Osteoblast (primary cell): ENCODE measurements around the gene PGAP1. TPM values are rescaled to one million over a fixed set of nuclear protein-coding genes. Genes with fewer than 3 reads are reported as not detected.

Experiments
- DNase-seq: peaks from one replicate; pipeline ENCODE4 v3.0.0; 2011; ENCODE audit warnings: low spot score, mixed read lengths; ENCODE audit not compliant: insufficient read length; ENCODE audit errors: missing footprints
- H2AFZ ChIP-seq: 2 replicates; pipeline ENCODE4 v1.6.0; 2011; ENCODE audit warnings: mild to moderate bottlenecking, low read length
- H3K27ac ChIP-seq: 2 replicates; pipeline ENCODE4 v1.5.1; 2011; ENCODE audit warnings: mild to moderate bottlenecking, low read depth, low read length, moderate library complexity
- H3K27me3 ChIP-seq: 2 replicates; pipeline ENCODE4 v1.6.0; 2012; ENCODE audit warnings: mild to moderate bottlenecking, control low read depth, inconsistent platforms, low read length, moderate library complexity; ENCODE audit not compliant: insufficient read depth
- H3K36me3 ChIP-seq: 2 replicates; pipeline ENCODE4 v1.5.1; 2011; ENCODE audit warnings: mild to moderate bottlenecking, low read length, control low read depth, moderate library complexity; ENCODE audit not compliant: insufficient read depth
- H3K4me1 ChIP-seq: 2 replicates; pipeline ENCODE4 v1.5.1; 2011; ENCODE audit warnings: mild to moderate bottlenecking, low read length, control low read depth, moderate library complexity; ENCODE audit not compliant: insufficient read depth
- H3K4me2 ChIP-seq: 2 replicates; pipeline ENCODE4 v1.6.0; 2011; ENCODE audit warnings: mild to moderate bottlenecking, low read length; ENCODE audit not compliant: insufficient read depth
- H3K4me3 ChIP-seq: fragments of 200-600 bp; sonication (generic); 3 replicates; pipeline ENCODE4 v1.5.1; 2012; ENCODE audit warnings: mild to moderate bottlenecking, low read length, inconsistent platforms; ENCODE audit not compliant: insufficient read depth
- H3K79me2 ChIP-seq: 2 replicates; pipeline ENCODE4 v1.6.0; 2012; ENCODE audit warnings: mild to moderate bottlenecking, low read length, control low read depth, inconsistent platforms; ENCODE audit not compliant: insufficient read depth
- H3K9me3 ChIP-seq: 2 replicates; pipeline ENCODE4 v1.5.1; 2011; ENCODE audit warnings: low read depth, low read length, control low read depth
- H4K20me1 ChIP-seq: 2 replicates; pipeline ENCODE4 v1.6.0; 2012; ENCODE audit warnings: mild to moderate bottlenecking, low read length, control low read depth; ENCODE audit not compliant: insufficient read depth
- CTCF ChIP-seq: IDR thresholded peaks from 2 replicates; pipeline ENCODE4 v1.5.1; 2011; ENCODE audit warnings: mild to moderate bottlenecking, low read depth, low read length, moderate library complexity; ENCODE audit errors: extremely low read depth
- total RNA-seq: library from RNA; depleted of rRNA; stranded (reverse); fragments of >200 nt; gene quantifications from 2 replicates; pipeline ENCODE4 v1.2.3, GENCODE V29; 2012

Gene PGAP1
- total RNA-seq, 1 donor: 7.2 TPM

- no peak overlapping the region for H3K4me3 ChIP-seq
- H3K4me2 ChIP-seq: no peak overlapping the region
- DNase-seq: no peak
- no peaks in the 10 kb centered on the region for H3K79me2 ChIP-seq
- no peaks in the 10 kb centered on the region for H3K9me3 ChIP-seq
- no peaks in the 10 kb centered on the region for H3K36me3 ChIP-seq
- H3K27ac ChIP-seq: no peak overlapping the region
- H3K4me1 ChIP-seq: peaks cover 16% of the 10 kb centered on the region
- no peaks in the 10 kb centered on the region for H3K27me3 ChIP-seq
- peak overlapping the region; percentile 90 for H2AFZ ChIP-seq
- H4K20me1 ChIP-seq: no peaks in the 10 kb centered on the region
- TF ChIP-seq CTCF: no peak
Observed at GRCh38 chr2:196965651-196966050, 39.1 kb upstream of the PGAP1 start.

- H3K79me2 ChIP-seq: no peaks in the 10 kb centered on the region
- H3K4me1 ChIP-seq: peaks cover 16% of the 10 kb centered on the region
- H3K9me3 ChIP-seq: no peaks in the 10 kb centered on the region
- H3K4me2 ChIP-seq: no peak overlapping the region
- H3K27ac ChIP-seq: no peak overlapping the region
- no peaks in the 10 kb centered on the region for H3K27me3 ChIP-seq
- no peaks in the 10 kb centered on the region for H4K20me1 ChIP-seq
- H3K36me3 ChIP-seq: no peaks in the 10 kb centered on the region
- no peak overlapping the region for H3K4me3 ChIP-seq
- no peak for DNase-seq
- TF ChIP-seq CTCF: no peak
- H2AFZ ChIP-seq: no peak overlapping the region
Observed at GRCh38 chr2:196963961-196964360, 37.5 kb upstream of the PGAP1 start.

GRCh38 chr2:196963043-196963442, 36.5 kb upstream of the PGAP1 start:
- H2AFZ ChIP-seq: peak overlapping the region; percentile 44
- H3K9me3 ChIP-seq: no peaks in the 10 kb centered on the region
- no peaks in the 10 kb centered on the region for H3K36me3 ChIP-seq
- DNase-seq: no peak
- H3K4me2 ChIP-seq: no peak overlapping the region
- no peak overlapping the region for H3K27ac ChIP-seq
- no peak for TF ChIP-seq CTCF
- H3K79me2 ChIP-seq: no peaks in the 10 kb centered on the region
- peaks cover 16% of the 10 kb centered on the region for H3K4me1 ChIP-seq
- H4K20me1 ChIP-seq: no peaks in the 10 kb centered on the region
- H3K4me3 ChIP-seq: no peak overlapping the region
- no peaks in the 10 kb centered on the region for H3K27me3 ChIP-seq

GRCh38 chr2:196962325-196962724, 35.8 kb upstream of the PGAP1 start:
- no peak overlapping the region for H3K4me3 ChIP-seq
- DNase-seq: no peak
- H3K9me3 ChIP-seq: no peaks in the 10 kb centered on the region
- H2AFZ ChIP-seq: no peak overlapping the region
- no peak overlapping the region for H3K27ac ChIP-seq
- H3K36me3 ChIP-seq: no peaks in the 10 kb centered on the region
- no peaks in the 10 kb centered on the region for H3K27me3 ChIP-seq
- no peak overlapping the region for H3K4me2 ChIP-seq
- H4K20me1 ChIP-seq: no peaks in the 10 kb centered on the region
- peaks cover 14% of the 10 kb centered on the region for H3K4me1 ChIP-seq
- no peaks in the 10 kb centered on the region for H3K79me2 ChIP-seq
- TF ChIP-seq CTCF: no peak
